Measurements from ENCODE around the gene SWT1. TPM values are rescaled to one million over a fixed set of nuclear protein-coding genes. Genes with fewer than 3 reads are reported as not detected.

Gene SWT1
- total RNA-seq, 1 experiment from 2014 or later, result 2.7 TPM

DNA sequence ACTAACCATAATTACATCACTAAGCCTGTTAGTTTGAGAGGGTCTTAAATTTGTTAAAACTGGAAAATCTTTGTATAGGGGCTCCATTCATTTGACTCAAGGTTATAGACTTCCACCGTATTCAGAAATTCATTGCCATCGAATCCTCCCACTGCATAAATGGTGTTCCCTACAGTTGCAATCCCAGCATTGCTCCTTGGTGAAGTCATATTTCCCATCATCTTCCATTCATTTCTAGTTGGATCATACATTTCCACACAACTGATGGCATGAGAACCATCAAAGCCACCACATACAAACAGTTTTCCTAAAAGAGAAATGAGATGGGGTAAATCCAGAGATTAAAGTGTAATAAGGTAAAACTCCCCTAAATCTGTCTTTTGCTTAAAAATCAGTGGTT is 141.0 kb downstream of the SWT1 start:
- H3K36me3 Mint-ChIP-seq (ENCODE audit: insufficient read depth, unreplicated experiment), result peaks cover 52% of the 10 kb centered on the region
- no peak overlapping the region for H3K4me3 ChIP-seq (ENCODE audit: low read depth, low read length)
- H3K4me1 ChIP-seq, result no peaks in the 10 kb centered on the region
- H3K9me3 ChIP-seq, result no peaks in the 10 kb centered on the region
- H3K27ac Mint-ChIP-seq (ENCODE audit: unreplicated experiment), result no peak overlapping the region
- no peaks in the 10 kb centered on the region for H3K27me3 Mint-ChIP-seq (ENCODE audit: insufficient read depth, unreplicated experiment)
- DNase-seq, result no peak
- H3K36me3 ChIP-seq (ENCODE audit: control insufficient read depth, insufficient read depth, low read length), result peaks cover 4% of the 10 kb centered on the region
- H3K9me3 Mint-ChIP-seq (ENCODE audit: unreplicated experiment), result no peaks in the 10 kb centered on the region
- no TSS peak for BruUV-seq (replicated peaks)
- H3K27me3 ChIP-seq (replicated peaks; ENCODE audit: control insufficient read depth, insufficient read depth, low read length), result no peaks in the 10 kb centered on the region
- TF ChIP-seq, protein P1, sequence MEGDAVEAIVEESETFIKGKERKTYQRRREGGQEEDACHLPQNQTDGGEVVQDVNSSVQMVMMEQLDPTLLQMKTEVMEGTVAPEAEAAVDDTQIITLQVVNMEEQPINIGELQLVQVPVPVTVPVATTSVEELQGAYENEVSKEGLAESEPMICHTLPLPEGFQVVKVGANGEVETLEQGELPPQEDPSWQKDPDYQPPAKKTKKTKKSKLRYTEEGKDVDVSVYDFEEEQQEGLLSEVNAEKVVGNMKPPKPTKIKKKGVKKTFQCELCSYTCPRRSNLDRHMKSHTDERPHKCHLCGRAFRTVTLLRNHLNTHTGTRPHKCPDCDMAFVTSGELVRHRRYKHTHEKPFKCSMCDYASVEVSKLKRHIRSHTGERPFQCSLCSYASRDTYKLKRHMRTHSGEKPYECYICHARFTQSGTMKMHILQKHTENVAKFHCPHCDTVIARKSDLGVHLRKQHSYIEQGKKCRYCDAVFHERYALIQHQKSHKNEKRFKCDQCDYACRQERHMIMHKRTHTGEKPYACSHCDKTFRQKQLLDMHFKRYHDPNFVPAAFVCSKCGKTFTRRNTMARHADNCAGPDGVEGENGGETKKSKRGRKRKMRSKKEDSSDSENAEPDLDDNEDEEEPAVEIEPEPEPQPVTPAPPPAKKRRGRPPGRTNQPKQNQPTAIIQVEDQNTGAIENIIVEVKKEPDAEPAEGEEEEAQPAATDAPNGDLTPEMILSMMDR (IDR thresholded peaks at IDR 0.05; ENCODE audit: insufficient read depth in 1 of 2, low read depth in 1 of 2, low read length in 1 of 2, severe bottlenecking in 1 of 2, unreplicated experiment in 1 of 2), result no peak
- intact Hi-C loops (cut with micrococcal nuclease; ENCODE audit: unreplicated experiment), result no loop called here
- no peak overlapping the region for H3K4me3 Mint-ChIP-seq (ENCODE audit: unreplicated experiment)
- ChIA-PET CTCF (no interaction called here), POLR2A (no interaction called here)
- H3K4me1 Mint-ChIP-seq (ENCODE audit: low read depth, unreplicated experiment), result no peaks in the 10 kb centered on the region

DNA sequence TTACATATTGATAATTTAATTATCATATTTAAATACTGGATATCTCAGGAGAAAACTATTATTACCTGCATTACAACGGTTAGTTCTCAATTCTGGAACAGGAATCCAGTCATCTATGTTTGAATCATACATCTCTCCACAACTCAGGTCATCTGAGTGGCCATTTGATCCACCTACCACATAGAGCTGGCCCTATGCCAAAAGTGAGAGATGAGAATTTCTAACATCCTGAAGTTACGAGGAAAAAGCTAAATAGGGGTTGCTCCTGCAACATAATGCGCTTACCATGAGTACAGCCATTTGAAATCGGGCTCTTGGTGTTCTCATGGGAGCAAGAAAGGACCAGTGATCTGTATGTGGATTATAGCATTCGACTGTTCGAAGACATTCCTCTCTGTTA is 143.2 kb downstream of the SWT1 start:
- intact Hi-C loops (cut with micrococcal nuclease; ENCODE audit: unreplicated experiment), result no loop called here
- Mint-ChIP-seq H3K27me3 (ENCODE audit: insufficient read depth, unreplicated experiment) (no peaks in the 10 kb centered on the region), H3K36me3 (ENCODE audit: insufficient read depth, unreplicated experiment) (peaks cover 67% of the 10 kb centered on the region), H3K4me1 (ENCODE audit: low read depth, unreplicated experiment) (no peaks in the 10 kb centered on the region), H3K4me3 (ENCODE audit: unreplicated experiment) (no peak overlapping the region), H3K9me3 (ENCODE audit: unreplicated experiment) (no peaks in the 10 kb centered on the region), H3K27ac (ENCODE audit: unreplicated experiment) (no peak overlapping the region)
- POLR2A ChIA-PET, result no interaction called here
- no peak for DNase-seq
- Histone ChIP-seq H3K36me3 (ENCODE audit: control insufficient read depth, insufficient read depth, low read length) (peaks cover 4% of the 10 kb centered on the region), H3K4me1 (no peaks in the 10 kb centered on the region), H3K27me3 (replicated peaks; ENCODE audit: control insufficient read depth, insufficient read depth, low read length) (no peaks in the 10 kb centered on the region), H3K9me3 (no peaks in the 10 kb centered on the region), H3K4me3 (ENCODE audit: low read depth, low read length) (no peak overlapping the region)
- TF ChIP-seq, protein P1 (IDR thresholded peaks at IDR 0.05; ENCODE audit: insufficient read depth in 1 of 2, low read depth in 1 of 2, low read length in 1 of 2, severe bottlenecking in 1 of 2, unreplicated experiment in 1 of 2), result no peak
- CTCF ChIA-PET, result no interaction called here
- no TSS peak for BruUV-seq (replicated peaks)

DNA sequence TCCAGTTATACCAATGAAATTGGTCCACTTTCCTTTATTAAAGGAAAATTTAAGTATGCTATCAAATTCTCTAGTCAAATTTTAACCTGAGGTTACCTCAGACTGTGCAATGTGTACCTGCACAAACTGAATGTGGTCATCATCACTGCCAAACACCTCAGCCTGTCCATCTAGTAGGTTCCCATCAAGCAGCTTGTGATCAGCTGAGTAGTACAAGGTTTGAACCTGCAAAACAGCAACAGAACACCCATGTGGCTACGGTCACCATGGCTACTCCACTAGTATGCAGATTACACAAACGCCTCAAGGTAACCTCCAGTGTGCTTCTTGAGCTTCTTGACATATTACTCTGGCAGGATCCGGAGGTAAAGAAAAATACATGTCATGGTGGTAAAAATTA is 148.5 kb downstream of the SWT1 start:
- DNase-seq, result no peak
- peaks cover 74% of the 10 kb centered on the region for H3K36me3 Mint-ChIP-seq (ENCODE audit: insufficient read depth, unreplicated experiment)
- Histone ChIP-seq H3K9me3 (no peaks in the 10 kb centered on the region), H3K27me3 (replicated peaks; ENCODE audit: control insufficient read depth, insufficient read depth, low read length) (no peaks in the 10 kb centered on the region), H3K4me1 (no peaks in the 10 kb centered on the region), H3K36me3 (ENCODE audit: control insufficient read depth, insufficient read depth, low read length) (peaks cover 2% of the 10 kb centered on the region), H3K4me3 (ENCODE audit: low read depth, low read length) (no peak overlapping the region)
- POLR2A ChIA-PET, result no interaction called here
- intact Hi-C loops (cut with micrococcal nuclease; ENCODE audit: unreplicated experiment), result no loop called here
- H3K9me3 Mint-ChIP-seq (ENCODE audit: unreplicated experiment), result no peaks in the 10 kb centered on the region
- CTCF ChIA-PET, result interaction anchor here (0.8 kb wide), 1 partner anchor 375 kb away, joined by 9 read pairs; no protein-coding TSS in a partner anchor
- H3K27me3 Mint-ChIP-seq (ENCODE audit: insufficient read depth, unreplicated experiment), result no peaks in the 10 kb centered on the region
- no TSS peak for BruUV-seq (replicated peaks)
- no peaks in the 10 kb centered on the region for H3K4me1 Mint-ChIP-seq (ENCODE audit: low read depth, unreplicated experiment)
- TF ChIP-seq, protein P1 (IDR thresholded peaks at IDR 0.05; ENCODE audit: insufficient read depth in 1 of 2, low read depth in 1 of 2, low read length in 1 of 2, severe bottlenecking in 1 of 2, unreplicated experiment in 1 of 2), result no peak
- H3K4me3 Mint-ChIP-seq (ENCODE audit: unreplicated experiment), result no peak overlapping the region
- H3K27ac Mint-ChIP-seq (ENCODE audit: unreplicated experiment), result no peak overlapping the region

Data from Caco-2 (cell line).